Endothelial cell of umbilical vein (primary cell): Measurements from ENCODE around the gene CEP85L.

Experiments used
- EZH2 ChIP-seq: IDR thresholded peaks from 2 replicates; pipeline ENCODE4 v1.6.1; 2012; ENCODE audit warnings: borderline replicate concordance, low read depth, mild to moderate bottlenecking, moderate library complexity, low read length, inconsistent platforms; ENCODE audit not compliant: severe bottlenecking
- FOS ChIP-seq: IDR thresholded peaks from 2 replicates; pipeline ENCODE4 v1.6.1; 2011; ENCODE audit warnings: mild to moderate bottlenecking, low read length, moderate library complexity, borderline replicate concordance; ENCODE audit not compliant: insufficient read depth
- MYC ChIP-seq: IDR thresholded peaks from one replicate; pipeline ENCODE4 v1.6.1; 2011; ENCODE audit warnings: mild to moderate bottlenecking, low read depth, low read length
- POLR2A ChIP-seq: IDR thresholded peaks from 2 replicates; pipeline ENCODE4 v1.6.1; 2012; ENCODE audit warnings: low read depth, mild to moderate bottlenecking, control low read depth, low read length
- POLR2AphosphoS5 ChIP-seq: IDR thresholded peaks from 2 replicates; pipeline ENCODE4 v1.6.1; 2012; ENCODE audit warnings: low read depth, mild to moderate bottlenecking, control low read depth, low read length, moderate library complexity; ENCODE audit not compliant: insufficient read depth
- TF ChIP-seq, protein P1 (sequence below), 2 donors: IDR thresholded peaks; 1 replicate in 1 of 2; 2 replicates in 1 of 2; pipeline ENCODE4 v1.5.1; 2011; ENCODE audit warnings: low read length in 2 of 2, mild to moderate bottlenecking in 2 of 2, moderate library complexity in 2 of 2, control low read depth in 1 of 2, inconsistent platforms in 1 of 2, low read depth in 1 of 2; ENCODE audit not compliant: insufficient read depth in 1 of 2; ENCODE audit errors: extremely low read depth in 1 of 2

DNA sequence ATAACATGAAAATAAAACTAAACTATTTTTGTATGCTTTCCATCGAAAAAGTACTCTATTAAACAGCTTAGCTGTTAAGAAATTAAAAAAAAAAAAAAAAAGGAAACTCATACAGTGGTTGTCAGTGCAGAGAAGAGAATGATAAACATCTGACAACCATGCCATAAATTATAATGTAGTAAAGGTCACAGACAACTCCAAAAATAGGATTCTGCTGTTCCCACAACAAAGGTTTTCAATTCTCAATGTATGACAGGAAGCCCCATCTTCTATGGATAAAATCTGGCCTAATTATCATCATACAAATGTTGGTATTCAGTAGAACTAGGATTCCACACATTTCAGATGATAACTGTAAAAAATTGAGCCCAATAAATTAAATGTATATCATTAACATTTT, 98.3 kb downstream of the CEP85L start:
- TF ChIP-seq POLR2AphosphoS5: no peak
- TF ChIP-seq EZH2: no peak
- TF ChIP-seq FOS: no peak
- TF ChIP-seq MYC: no peak
- TF ChIP-seq, protein P1, sequence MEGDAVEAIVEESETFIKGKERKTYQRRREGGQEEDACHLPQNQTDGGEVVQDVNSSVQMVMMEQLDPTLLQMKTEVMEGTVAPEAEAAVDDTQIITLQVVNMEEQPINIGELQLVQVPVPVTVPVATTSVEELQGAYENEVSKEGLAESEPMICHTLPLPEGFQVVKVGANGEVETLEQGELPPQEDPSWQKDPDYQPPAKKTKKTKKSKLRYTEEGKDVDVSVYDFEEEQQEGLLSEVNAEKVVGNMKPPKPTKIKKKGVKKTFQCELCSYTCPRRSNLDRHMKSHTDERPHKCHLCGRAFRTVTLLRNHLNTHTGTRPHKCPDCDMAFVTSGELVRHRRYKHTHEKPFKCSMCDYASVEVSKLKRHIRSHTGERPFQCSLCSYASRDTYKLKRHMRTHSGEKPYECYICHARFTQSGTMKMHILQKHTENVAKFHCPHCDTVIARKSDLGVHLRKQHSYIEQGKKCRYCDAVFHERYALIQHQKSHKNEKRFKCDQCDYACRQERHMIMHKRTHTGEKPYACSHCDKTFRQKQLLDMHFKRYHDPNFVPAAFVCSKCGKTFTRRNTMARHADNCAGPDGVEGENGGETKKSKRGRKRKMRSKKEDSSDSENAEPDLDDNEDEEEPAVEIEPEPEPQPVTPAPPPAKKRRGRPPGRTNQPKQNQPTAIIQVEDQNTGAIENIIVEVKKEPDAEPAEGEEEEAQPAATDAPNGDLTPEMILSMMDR (IDR thresholded peaks at IDR 0.05; ENCODE audit: extremely low read depth in 1 of 2, insufficient read depth in 1 of 2, low read depth in 1 of 2, low read length in 2 of 2): no peak
- TF ChIP-seq POLR2A: no peak
